Measurements from ENCODE around the gene ECM2.

ECM2 gene

DNA sequence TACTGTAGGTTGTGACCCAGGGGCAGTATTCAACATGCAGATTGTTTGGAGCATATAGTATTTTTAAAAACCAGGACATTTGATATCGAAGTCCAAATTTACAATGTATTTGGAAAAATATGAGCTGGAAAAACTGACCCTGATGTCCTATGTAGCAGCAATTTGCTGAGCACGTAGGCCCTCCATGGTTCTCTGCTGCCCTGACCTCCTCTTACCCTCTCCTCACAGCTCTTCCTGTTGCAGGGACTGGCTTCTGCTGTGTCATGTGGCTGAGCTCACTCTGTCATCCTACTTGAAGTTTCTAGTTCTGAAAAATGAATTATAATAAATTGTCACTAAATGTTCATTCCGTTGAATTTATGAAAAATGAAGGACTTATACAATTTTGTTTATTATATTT, 49.4 kb downstream of the ECM2 start:
- Histone ChIP-seq H4K8ac (ENCODE audit: low read depth, low read length) (no peak overlapping the region), H3K4me2 (ENCODE audit: insufficient read depth, low read length, poor library complexity, severe bottlenecking) (no peak overlapping the region), H3K27ac (replicated peaks; ENCODE audit: low read length) (no peak overlapping the region), H3K4me3 (ENCODE audit: low read length in 2 of 2) (no peak overlapping the region), H3K9ac (ENCODE audit: low read depth, low read length, poor library complexity) (no peak overlapping the region), H2BK15ac (ENCODE audit: low read length) (no peak overlapping the region), H3K23ac (ENCODE audit: low read depth, low read length, poor library complexity) (no peak overlapping the region), H2BK5ac (ENCODE audit: low read length) (no peak overlapping the region), H3K14ac (ENCODE audit: low read length) (no peak overlapping the region), H3K27me3 (ENCODE audit: control insufficient read depth in 3 of 3, insufficient read depth in 3 of 3, low read depth in 1 of 3, low read length in 3 of 3) (no peaks in the 10 kb centered on the region), H3K36me3 (replicated peaks in 1 of 2; ENCODE audit: control insufficient read depth in 2 of 2, insufficient read depth in 2 of 2, low read length in 2 of 2) (no peaks in the 10 kb centered on the region), H2BK120ac (ENCODE audit: low read depth, low read length) (no peak overlapping the region), H4K91ac (ENCODE audit: low read depth, low read length, poor library complexity) (no peak overlapping the region), H2AFZ (ENCODE audit: low read length) (no peak overlapping the region), H2BK12ac (ENCODE audit: low read length) (no peak overlapping the region), H2AK5ac (ENCODE audit: low read depth, low read length) (no peak overlapping the region), H3K9me3 (replicated peaks in 1 of 2; ENCODE audit: control insufficient read depth in 2 of 2, insufficient read depth in 1 of 2, low read depth in 1 of 2, low read length in 2 of 2) (no peaks in the 10 kb centered on the region), H3K4ac (ENCODE audit: low read length) (no peak overlapping the region), H3K79me1 (ENCODE audit: low read depth, low read length) (no peaks in the 10 kb centered on the region), H3K18ac (ENCODE audit: low read length) (no peak overlapping the region), H3K4me1 (ENCODE audit: control insufficient read depth in 2 of 2, insufficient read depth in 1 of 2, low read depth in 1 of 2, low read length in 2 of 2) (no peaks in the 10 kb centered on the region)
- WGBS, 2 donors (ENCODE audit: extremely low coverage in 2 of 2, insufficient read length in 2 of 2, insufficient replicate concordance in 1 of 2) = no CpG with 5 or more reads among the region's 3 CpGs
- DNase-seq (ENCODE audit: low spot score) = no peak

DNA sequence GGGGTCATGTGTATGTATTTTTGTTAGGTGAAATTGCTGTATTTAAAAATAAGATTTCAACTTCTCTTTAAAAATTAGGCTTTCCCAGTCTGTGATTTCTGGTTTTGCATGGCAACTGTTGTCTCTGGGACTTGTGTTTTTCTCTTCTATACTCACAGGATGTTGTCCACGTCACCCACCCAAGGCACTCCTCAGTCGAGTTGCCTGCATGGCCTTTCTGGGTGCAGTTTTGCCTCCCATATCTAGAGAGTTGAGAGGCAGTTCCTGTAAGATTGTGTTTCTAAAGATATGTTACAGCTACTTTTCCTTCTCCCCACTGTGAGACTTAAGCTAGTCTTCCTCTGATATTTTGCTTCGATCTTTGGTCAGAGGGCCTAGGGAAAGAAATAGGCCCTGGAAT, 51.2 kb downstream of the ECM2 start:
- Histone ChIP-seq H3K4me1 (ENCODE audit: control insufficient read depth in 2 of 2, insufficient read depth in 1 of 2, low read depth in 1 of 2, low read length in 2 of 2) (no peaks in the 10 kb centered on the region), H4K8ac (ENCODE audit: low read depth, low read length) (no peak overlapping the region), H3K27me3 (ENCODE audit: control insufficient read depth in 3 of 3, insufficient read depth in 3 of 3, low read depth in 1 of 3, low read length in 3 of 3) (no peaks in the 10 kb centered on the region), H3K4ac (ENCODE audit: low read length) (no peak overlapping the region), H2BK120ac (ENCODE audit: low read depth, low read length) (no peak overlapping the region), H3K36me3 (replicated peaks in 1 of 2; ENCODE audit: control insufficient read depth in 2 of 2, insufficient read depth in 2 of 2, low read length in 2 of 2) (no peaks in the 10 kb centered on the region), H2AFZ (ENCODE audit: low read length) (no peak overlapping the region), H3K9ac (ENCODE audit: low read depth, low read length, poor library complexity) (no peak overlapping the region), H4K91ac (ENCODE audit: low read depth, low read length, poor library complexity) (no peak overlapping the region), H3K27ac (replicated peaks; ENCODE audit: low read length) (no peak overlapping the region), H3K4me2 (ENCODE audit: insufficient read depth, low read length, poor library complexity, severe bottlenecking) (no peak overlapping the region), H3K4me3 (ENCODE audit: low read length in 2 of 2) (no peak overlapping the region), H3K79me1 (ENCODE audit: low read depth, low read length) (no peaks in the 10 kb centered on the region), H2BK12ac (ENCODE audit: low read length) (no peak overlapping the region), H3K18ac (ENCODE audit: low read length) (no peak overlapping the region), H3K14ac (ENCODE audit: low read length) (no peak overlapping the region), H3K23ac (ENCODE audit: low read depth, low read length, poor library complexity) (no peak overlapping the region), H2BK15ac (ENCODE audit: low read length) (no peak overlapping the region), H2BK5ac (ENCODE audit: low read length) (no peak overlapping the region), H3K9me3 (replicated peaks in 1 of 2; ENCODE audit: control insufficient read depth in 2 of 2, insufficient read depth in 1 of 2, low read depth in 1 of 2, low read length in 2 of 2) (no peaks in the 10 kb centered on the region), H2AK5ac (ENCODE audit: low read depth, low read length) (no peak overlapping the region)
- DNase-seq (ENCODE audit: low spot score) = no peak
- no CpG with 5 or more reads among the region's 3 CpGs for WGBS, 2 donors (ENCODE audit: extremely low coverage in 2 of 2, insufficient read length in 2 of 2, insufficient replicate concordance in 1 of 2)

DNA sequence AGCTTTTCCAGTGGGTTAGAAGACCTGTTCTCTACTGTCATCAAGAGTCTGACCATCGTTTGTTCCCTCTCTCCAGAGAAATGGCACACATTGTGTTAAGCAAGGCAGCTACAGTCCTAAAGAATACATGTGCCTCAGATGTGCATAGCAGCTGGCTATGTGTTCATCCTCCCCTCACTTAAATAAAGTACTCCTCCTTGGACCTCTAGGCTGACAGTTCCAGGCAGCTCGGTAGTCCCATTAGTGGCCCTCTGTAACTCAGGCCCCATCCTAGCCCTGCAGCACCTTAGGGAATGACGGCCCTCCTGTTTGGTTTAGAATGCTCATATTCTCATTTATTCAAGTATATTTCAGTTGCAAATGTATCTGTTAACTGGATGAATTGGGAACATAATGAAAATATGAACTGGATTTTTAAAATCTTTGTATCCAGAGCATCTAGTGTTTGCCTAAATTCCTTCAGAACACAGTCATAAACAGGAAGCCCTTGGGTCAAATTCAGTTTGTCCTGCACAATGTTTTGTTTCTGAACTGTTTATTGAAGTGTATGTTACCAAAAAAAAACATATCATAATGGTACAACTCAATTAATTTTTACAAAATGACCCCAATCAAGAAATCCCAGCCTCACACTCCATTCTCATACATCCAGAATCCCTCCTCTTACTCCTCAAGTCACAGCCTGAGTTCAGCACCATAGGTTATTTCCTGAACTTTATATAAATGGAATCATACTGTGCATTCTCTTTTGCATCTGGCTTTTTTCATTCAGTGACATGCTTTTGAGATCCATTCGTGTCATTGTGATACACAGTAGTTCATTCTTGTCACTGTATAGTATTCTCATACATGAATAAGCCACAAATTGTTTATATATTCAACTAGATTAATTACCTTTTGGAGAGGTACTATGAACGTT, 51.9 kb downstream of the ECM2 start:
- no peak overlapping the region for H4K8ac ChIP-seq (ENCODE audit: low read depth, low read length)
- WGBS, 2 donors (ENCODE audit: extremely low coverage in 2 of 2, insufficient read length in 2 of 2, insufficient replicate concordance in 1 of 2) = no CpG with 5 or more reads among the region's 5 CpGs
- H3K4me1 ChIP-seq (ENCODE audit: control insufficient read depth in 2 of 2, insufficient read depth in 1 of 2, low read depth in 1 of 2, low read length in 2 of 2) = no peaks in the 10 kb centered on the region

DNA sequence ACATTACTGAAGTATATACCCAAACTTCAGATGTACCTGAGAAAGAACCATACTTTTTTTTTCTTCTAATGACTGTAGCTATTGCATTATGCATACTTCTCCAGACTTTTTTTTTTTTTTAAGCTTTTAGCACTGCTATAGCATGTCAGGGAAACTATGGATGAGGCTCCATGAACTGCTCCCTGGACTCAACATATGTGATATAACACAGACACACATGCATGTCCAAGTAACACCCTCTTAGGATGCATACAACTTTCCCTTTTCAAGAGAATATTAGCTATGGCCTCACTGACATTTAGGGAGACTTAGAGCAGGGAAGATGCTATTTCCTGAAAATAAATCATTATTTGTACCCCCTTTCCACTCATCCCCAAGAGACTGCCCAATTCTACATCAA, 53.0 kb downstream of the ECM2 start:
- H3K79me1 ChIP-seq (ENCODE audit: low read depth, low read length) = no peaks in the 10 kb centered on the region
- DNase-seq (ENCODE audit: low spot score) = no peak
- H3K4me1 ChIP-seq (ENCODE audit: control insufficient read depth in 2 of 2, insufficient read depth in 1 of 2, low read depth in 1 of 2, low read length in 2 of 2) = no peaks in the 10 kb centered on the region
- H2BK120ac ChIP-seq (ENCODE audit: low read depth, low read length) = no peak overlapping the region
- H2AK5ac ChIP-seq (ENCODE audit: low read depth, low read length) = no peak overlapping the region
- no peak overlapping the region for H2BK12ac ChIP-seq (ENCODE audit: low read length)
- no peak overlapping the region for H3K4me2 ChIP-seq (ENCODE audit: insufficient read depth, low read length, poor library complexity, severe bottlenecking)
- H3K27ac ChIP-seq (replicated peaks; ENCODE audit: low read length) = no peak overlapping the region
- no peak overlapping the region for H4K8ac ChIP-seq (ENCODE audit: low read depth, low read length)
- H3K18ac ChIP-seq (ENCODE audit: low read length) = no peak overlapping the region
- H2AFZ ChIP-seq (ENCODE audit: low read length) = no peak overlapping the region
- no peaks in the 10 kb centered on the region for H3K27me3 ChIP-seq (ENCODE audit: control insufficient read depth in 3 of 3, insufficient read depth in 3 of 3, low read depth in 1 of 3, low read length in 3 of 3)
- no peak overlapping the region for H3K14ac ChIP-seq (ENCODE audit: low read length)
- no peak overlapping the region for H2BK15ac ChIP-seq (ENCODE audit: low read length)
- H3K9ac ChIP-seq (ENCODE audit: low read depth, low read length, poor library complexity) = no peak overlapping the region
- H2BK5ac ChIP-seq (ENCODE audit: low read length) = no peak overlapping the region
- H3K23ac ChIP-seq (ENCODE audit: low read depth, low read length, poor library complexity) = no peak overlapping the region
- no peaks in the 10 kb centered on the region for H3K36me3 ChIP-seq (replicated peaks in 1 of 2; ENCODE audit: control insufficient read depth in 2 of 2, insufficient read depth in 2 of 2, low read length in 2 of 2)
- H3K4me3 ChIP-seq (ENCODE audit: low read length in 2 of 2) = no peak overlapping the region
- no peaks in the 10 kb centered on the region for H3K9me3 ChIP-seq (replicated peaks in 1 of 2; ENCODE audit: control insufficient read depth in 2 of 2, insufficient read depth in 1 of 2, low read depth in 1 of 2, low read length in 2 of 2)
- no peak overlapping the region for H3K4ac ChIP-seq (ENCODE audit: low read length)
- no peak overlapping the region for H4K91ac ChIP-seq (ENCODE audit: low read depth, low read length, poor library complexity)

More for the DNA sequence above, 51.9 kb downstream of the ECM2 start:
- H2BK15ac ChIP-seq (ENCODE audit: low read length) = no peak overlapping the region
- no peak overlapping the region for H4K91ac ChIP-seq (ENCODE audit: low read depth, low read length, poor library complexity)
- H3K79me1 ChIP-seq (ENCODE audit: low read depth, low read length) = no peaks in the 10 kb centered on the region
- no peak overlapping the region for H2BK120ac ChIP-seq (ENCODE audit: low read depth, low read length)
- no peak overlapping the region for H2BK5ac ChIP-seq (ENCODE audit: low read length)
- H3K18ac ChIP-seq (ENCODE audit: low read length) = no peak overlapping the region
- no peaks in the 10 kb centered on the region for H3K9me3 ChIP-seq (replicated peaks in 1 of 2; ENCODE audit: control insufficient read depth in 2 of 2, insufficient read depth in 1 of 2, low read depth in 1 of 2, low read length in 2 of 2)
- H3K4me2 ChIP-seq (ENCODE audit: insufficient read depth, low read length, poor library complexity, severe bottlenecking) = no peak overlapping the region
- H3K4ac ChIP-seq (ENCODE audit: low read length) = no peak overlapping the region
- H2AFZ ChIP-seq (ENCODE audit: low read length) = no peak overlapping the region
- no peak overlapping the region for H3K23ac ChIP-seq (ENCODE audit: low read depth, low read length, poor library complexity)
- no peak for DNase-seq (ENCODE audit: low spot score)
- H3K27me3 ChIP-seq (ENCODE audit: control insufficient read depth in 3 of 3, insufficient read depth in 3 of 3, low read depth in 1 of 3, low read length in 3 of 3) = no peaks in the 10 kb centered on the region
- H3K14ac ChIP-seq (ENCODE audit: low read length) = no peak overlapping the region
- no peak overlapping the region for H3K4me3 ChIP-seq (ENCODE audit: low read length in 2 of 2)
- H3K9ac ChIP-seq (ENCODE audit: low read depth, low read length, poor library complexity) = no peak overlapping the region
- no peaks in the 10 kb centered on the region for H3K36me3 ChIP-seq (replicated peaks in 1 of 2; ENCODE audit: control insufficient read depth in 2 of 2, insufficient read depth in 2 of 2, low read length in 2 of 2)
- H2AK5ac ChIP-seq (ENCODE audit: low read depth, low read length) = no peak overlapping the region
- H3K27ac ChIP-seq (replicated peaks; ENCODE audit: low read length) = no peak overlapping the region
- H2BK12ac ChIP-seq (ENCODE audit: low read length) = no peak overlapping the region

Data from neuronal stem cell (in vitro differentiated cells).